CD4-positive, alpha-beta T cell (primary cell): ENCODE data around the gene SLCO2B1. TPM values are rescaled to one million over a fixed set of nuclear protein-coding genes. Genes with fewer than 3 reads are reported as not detected.

ENCODE experiments used
- ATAC-seq: fragments of 200-7000 bp; cut with Tn5 transposase; one replicate; pipeline ENCODE4 v1.10.0; 2022; ENCODE audit warnings: mild to moderate bottlenecking; ENCODE audit not compliant: poor library complexity
- CTCF ChIA-PET: fragments of 350-600 bp; sonication (Branson Sonifier 250); formaldehyde crosslinking; loops from one replicate; lab custom pipeline; 2021; ENCODE audit warnings: antibody characterized with exemption, inconsistent platforms; lab: Charles Lee
- POLR2A ChIA-PET: fragments of 350-600 bp; sonication (Branson Sonifier 250); formaldehyde crosslinking; loops from one replicate; lab custom pipeline; 2021; ENCODE audit warnings: antibody characterized with exemption, inconsistent platforms; lab: Charles Lee
- DNase-seq, 14 experiments: peaks; one replicate each; pipeline ENCODE4 v3.0.0-alpha.2; 2013 to 2020; ENCODE audit warnings: mixed read lengths in 2 of 14
- H3K27ac ChIP-seq, 2 donors: one replicate each; pipeline versions ENCODE4 v1.5.1 to v1.7.0; 2013; ENCODE audit warnings: low read length in 2 of 2, low read depth in 1 of 2, mild to moderate bottlenecking in 1 of 2
- H3K27me3 ChIP-seq, 2 experiments: 1 replicate in 1 of 2; 2 replicates in 1 of 2; pipeline versions ENCODE4 v1.6.1 to v1.7.0; 2013; ENCODE audit warnings: low read length in 2 of 2, control low read depth in 1 of 2, mild to moderate bottlenecking in 1 of 2, moderate library complexity in 1 of 2; ENCODE audit not compliant: insufficient read depth in 2 of 2, control insufficient read depth in 1 of 2
- H3K36me3 ChIP-seq: one replicate; pipeline ENCODE4 v1.6.1; 2013; ENCODE audit warnings: low read length, control low read depth; ENCODE audit not compliant: insufficient read depth
- H3K4me1 ChIP-seq: one replicate; pipeline ENCODE4 v1.6.1; 2013; ENCODE audit warnings: low read length, control low read depth; ENCODE audit not compliant: insufficient read depth
- H3K4me3 ChIP-seq: one replicate; pipeline ENCODE4 v1.5.1; 2013; ENCODE audit warnings: mild to moderate bottlenecking, low read length, moderate library complexity
- H3K9me3 ChIP-seq, 2 experiments: 1 replicate in 1 of 2; 2 replicates in 1 of 2; pipeline versions ENCODE4 v1.6.1 to v1.7.0; 2013; ENCODE audit warnings: low read length in 2 of 2, mild to moderate bottlenecking in 2 of 2, control low read depth in 1 of 2, moderate library complexity in 1 of 2; ENCODE audit not compliant: control insufficient read depth in 1 of 2, insufficient read depth in 1 of 2
- H3K27ac Mint-ChIP-seq: one replicate; pipeline ENCODE4 v1.8.0; 2020; ENCODE audit warnings: mixed read lengths
- H3K27me3 Mint-ChIP-seq: one replicate; pipeline ENCODE4 v1.8.0; 2021; ENCODE audit warnings: mixed read lengths
- H3K36me3 Mint-ChIP-seq: one replicate; pipeline ENCODE4 v1.8.0; 2021; ENCODE audit warnings: low read depth, mixed read lengths
- H3K4me1 Mint-ChIP-seq: one replicate; pipeline ENCODE4 v1.8.0; 2021; ENCODE audit warnings: low read depth, mixed read lengths
- H3K4me3 Mint-ChIP-seq: one replicate; pipeline ENCODE4 v1.8.0; 2020; ENCODE audit warnings: mild to moderate bottlenecking, mixed read lengths
- H3K9me3 Mint-ChIP-seq: one replicate; pipeline ENCODE4 v1.8.0; 2020; ENCODE audit warnings: mixed read lengths
- CTCF ChIP-seq: fragments of 200-600 bp; IDR thresholded peaks from one replicate; pipeline ENCODE4 v1.8.0; 2022; ENCODE audit warnings: antibody characterized with exemption, mild to moderate bottlenecking
- intact Hi-C, 2 experiments: fragments of 100-400 bp; cut with DNase I in 1 of 2; cut with micrococcal nuclease in 1 of 2; formaldehyde crosslinking; loops; one replicate each; pipeline versions ENCODE4 v1.15.1 to v1.9.0; 2023 to 2025; cut with DNase I, micrococcal nuclease
- total RNA-seq, 174 experiments: library from RNA in 2 of 174; stranded (reverse) in 2 of 174; gene quantifications; one replicate each; pipeline ENCODE4 v1.2.3 and lab custom pipeline; 2021 to 2026

SLCO2B1 gene
- total RNA-seq, 2 experiments from 2014 or later: not detected

- no peak overlapping the region for H3K4me3 ChIP-seq
- H3K27me3 ChIP-seq: peaks cover 33% of the 10 kb centered on the region in 2 experiments
- Mint-ChIP-seq H3K4me3 (peak overlapping the region; percentile 67), H3K27ac (no peak overlapping the region), H3K27me3 (peaks cover 70% of the 10 kb centered on the region), H3K9me3 (no peaks in the 10 kb centered on the region), H3K36me3 (no peaks in the 10 kb centered on the region), H3K4me1 (peaks cover 5% of the 10 kb centered on the region)
- H3K36me3 ChIP-seq: no peaks in the 10 kb centered on the region
- H3K27ac ChIP-seq: no peak overlapping the region
- no peak for DNase-seq
- peaks cover 0 to 3% of the 10 kb centered on the region in 2 experiments for H3K9me3 ChIP-seq
- CTCF ChIA-PET: interaction anchor here (1.1 to 3.6 kb wide), 3 partner anchors 9 to 98 kb away, joined by 4 to 60 read pairs (median 4); no protein-coding TSS in a partner anchor
- peaks cover 15% of the 10 kb centered on the region for H3K4me1 ChIP-seq
- no peak for TF ChIP-seq CTCF
- POLR2A ChIA-PET: interaction anchor here (0.9 kb wide), 1 partner anchor 96 kb away, joined by 4 read pairs; no protein-coding TSS in a partner anchor
- no peak for ATAC-seq
- intact Hi-C loops: no loop called here
These were observed 88.8 kb downstream of the SLCO2B1 start for GRCh38 chr11:75239531-75240290.

GRCh38 chr11:75240311-75241035 lies 89.6 kb downstream of the SLCO2B1 start, which contains the start of gene TPBGL:
Gene TPBGL (plus strand): TSS chr11:75240774. CDS start chr11:75241050, 276 bp downstream.
- ATAC-seq (no peak), DNase-seq (peak in 4 of 14 experiments; percentile 5 to 43 (median 16))
- Histone ChIP-seq H3K4me3 (peak within 1 kb of the TSS; percentile 29), H3K27me3 (peaks cover 33% of the 10 kb centered on the region in 2 experiments), H3K27ac (no peak within 1 kb of the TSS), H3K36me3 (no peaks in the 10 kb centered on the region), H3K9me3 (peaks cover 0 to 3% of the 10 kb centered on the region in 2 experiments), H3K4me1 (peaks cover 15% of the 10 kb centered on the region)
- peak within 1 kb of the TSS; percentile 67 for H3K4me3 Mint-ChIP-seq
- no peaks in the 10 kb centered on the region for H3K36me3 Mint-ChIP-seq
- H3K9me3 Mint-ChIP-seq: no peaks in the 10 kb centered on the region
- intact Hi-C loops: no loop called here
- ChIA-PET POLR2A (interaction anchor here (0.9 to 2.5 kb wide), 7 partner anchors 9 to 252 kb away, joined by 3 to 19 read pairs (median 6); partner anchors contain the start of gene NEU3), CTCF (interaction anchor here (0.8 to 3.6 kb wide), 10 partner anchors 8 to 311 kb away, joined by 3 to 60 read pairs (median 5); no protein-coding TSS in a partner anchor)
- peaks cover 70% of the 10 kb centered on the region for H3K27me3 Mint-ChIP-seq
- H3K4me1 Mint-ChIP-seq: peaks cover 5% of the 10 kb centered on the region
- TF ChIP-seq CTCF: no peak
- no peak within 1 kb of the TSS for H3K27ac Mint-ChIP-seq
